NCI-H2107 treated with DMSO at 0.1 percent for 48 hours (cell line): Measurements from ENCODE around the gene GDPD3.

Source experiments
- DNase-seq: peaks from one replicate; lab custom pipeline; 2025; ENCODE audit not compliant: unreplicated experiment; lab: John Stamatoyannopoulos, UW

Gene GDPD3, protein sequence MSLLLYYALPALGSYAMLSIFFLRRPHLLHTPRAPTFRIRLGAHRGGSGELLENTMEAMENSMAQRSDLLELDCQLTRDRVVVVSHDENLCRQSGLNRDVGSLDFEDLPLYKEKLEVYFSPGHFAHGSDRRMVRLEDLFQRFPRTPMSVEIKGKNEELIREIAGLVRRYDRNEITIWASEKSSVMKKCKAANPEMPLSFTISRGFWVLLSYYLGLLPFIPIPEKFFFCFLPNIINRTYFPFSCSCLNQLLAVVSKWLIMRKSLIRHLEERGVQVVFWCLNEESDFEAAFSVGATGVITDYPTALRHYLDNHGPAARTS

DNA sequence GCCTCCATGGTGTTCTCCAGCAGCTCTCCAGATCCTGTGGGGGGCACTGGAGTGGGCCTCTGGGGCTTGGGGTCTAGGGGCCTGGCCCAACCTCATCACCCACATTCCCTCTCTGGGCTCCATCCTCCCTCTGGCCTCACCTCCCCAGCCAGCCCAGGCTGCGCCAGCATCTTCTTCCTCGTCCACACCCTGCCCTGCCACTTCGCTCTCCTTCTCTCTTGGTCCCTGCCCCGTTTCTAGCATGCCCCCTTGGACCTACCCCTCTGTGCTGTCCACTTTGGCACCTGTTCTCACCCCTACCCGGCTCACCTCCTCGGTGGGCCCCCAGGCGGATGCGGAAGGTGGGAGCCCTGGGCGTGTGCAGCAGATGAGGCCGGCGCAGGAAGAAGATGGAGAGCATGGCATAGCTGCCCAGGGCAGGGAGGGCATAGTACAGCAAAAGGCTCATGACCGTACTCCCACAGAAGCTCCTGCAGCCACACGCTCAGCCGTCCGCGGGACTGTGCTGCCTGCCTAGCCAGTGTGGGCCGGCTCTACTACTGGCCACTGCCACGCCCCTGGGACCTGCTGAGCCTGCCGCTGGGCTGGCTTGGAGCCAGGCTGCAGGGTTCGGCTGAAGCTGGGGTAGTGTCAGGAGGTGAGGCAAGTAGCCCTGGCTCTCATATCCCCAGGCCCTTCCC, at the start of gene GDPD3:
Gene GDPD3 (minus strand): TSS at position 507 of the 680 bp plus-strand sequence. CDS start 59 bp downstream, at position 448.
- no peak for DNase-seq

DNA sequence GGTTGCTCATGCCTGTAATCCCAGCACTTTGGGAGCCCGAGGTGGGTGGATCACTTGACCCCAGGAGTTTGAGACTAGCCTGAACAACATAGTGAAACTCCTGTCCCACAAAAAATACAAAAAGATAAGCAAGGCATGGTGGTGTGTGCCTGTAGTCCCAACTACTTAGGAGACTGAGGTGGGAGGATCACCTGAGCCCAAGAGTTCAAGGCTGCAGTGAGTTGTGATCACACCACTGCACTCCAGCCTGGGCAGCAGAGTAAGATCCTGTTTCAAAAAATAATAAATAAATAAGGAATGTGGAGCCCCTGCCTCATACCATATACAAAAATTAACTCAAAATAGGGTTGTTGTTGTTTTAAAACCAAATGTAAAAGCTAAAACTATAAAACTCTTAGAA, 43.9 kb upstream of the GDPD3 start:
- DNase-seq = no peak

DNA sequence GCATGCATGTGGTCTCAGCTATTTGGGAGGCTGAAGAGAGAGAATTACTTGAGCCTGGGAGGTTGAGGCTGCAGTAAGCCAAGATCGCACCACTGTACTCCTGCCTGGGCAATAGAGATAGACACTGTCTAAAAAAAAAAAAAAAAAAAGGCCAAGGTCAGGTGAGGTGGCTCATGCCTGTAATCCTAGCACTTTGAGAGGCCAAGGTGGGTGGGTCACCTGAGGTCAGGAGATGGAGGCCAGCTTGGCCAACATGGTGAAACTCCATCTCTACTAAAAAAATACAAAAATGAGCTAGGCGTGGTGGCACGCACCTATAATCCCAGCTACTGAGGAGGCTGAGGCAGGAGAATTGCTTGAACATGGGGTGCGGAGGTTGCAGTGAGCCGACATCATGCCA, 41.9 kb upstream of the GDPD3 start:
- DNase-seq = no peak

DNA sequence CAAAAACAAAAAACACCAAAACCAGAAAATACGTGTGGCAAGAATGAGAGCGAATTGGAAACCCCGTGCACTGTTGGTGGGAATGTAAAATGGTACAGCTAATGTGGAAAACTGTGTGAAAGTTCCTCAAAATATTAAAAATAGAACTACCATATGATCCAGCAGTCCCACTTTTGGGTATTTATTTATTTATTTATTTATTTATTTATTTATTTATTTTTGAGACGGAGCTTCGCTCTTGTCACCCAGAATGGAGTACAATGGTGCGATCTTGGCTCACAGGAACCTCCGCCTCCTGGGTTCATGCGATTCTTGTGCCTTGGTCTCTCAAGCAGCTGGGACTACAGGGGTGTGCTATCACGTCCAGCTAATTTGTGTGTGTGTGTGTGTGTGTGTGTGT, 39.2 kb upstream of the GDPD3 start:
- DNase-seq = no peak

DNA sequence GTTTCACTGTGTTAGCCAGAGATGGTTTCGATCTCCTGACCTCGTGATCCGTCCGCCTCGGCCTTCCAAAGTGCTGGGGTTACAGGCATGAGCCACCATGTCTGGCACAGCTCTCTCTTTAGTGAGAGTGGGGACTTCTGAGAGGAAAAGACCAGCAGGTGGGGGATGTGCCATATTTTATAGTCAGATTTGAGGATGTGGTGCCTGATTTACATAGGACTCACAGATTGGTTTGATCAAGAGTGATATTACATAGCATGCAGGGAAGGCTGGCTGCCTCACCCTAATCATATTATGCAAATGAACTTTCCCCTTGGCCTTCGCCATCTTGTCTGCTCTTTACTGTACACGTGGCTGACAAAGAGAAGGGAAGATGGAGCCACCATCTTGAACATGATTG, 37.8 kb upstream of the GDPD3 start:
- no peak for DNase-seq

DNA sequence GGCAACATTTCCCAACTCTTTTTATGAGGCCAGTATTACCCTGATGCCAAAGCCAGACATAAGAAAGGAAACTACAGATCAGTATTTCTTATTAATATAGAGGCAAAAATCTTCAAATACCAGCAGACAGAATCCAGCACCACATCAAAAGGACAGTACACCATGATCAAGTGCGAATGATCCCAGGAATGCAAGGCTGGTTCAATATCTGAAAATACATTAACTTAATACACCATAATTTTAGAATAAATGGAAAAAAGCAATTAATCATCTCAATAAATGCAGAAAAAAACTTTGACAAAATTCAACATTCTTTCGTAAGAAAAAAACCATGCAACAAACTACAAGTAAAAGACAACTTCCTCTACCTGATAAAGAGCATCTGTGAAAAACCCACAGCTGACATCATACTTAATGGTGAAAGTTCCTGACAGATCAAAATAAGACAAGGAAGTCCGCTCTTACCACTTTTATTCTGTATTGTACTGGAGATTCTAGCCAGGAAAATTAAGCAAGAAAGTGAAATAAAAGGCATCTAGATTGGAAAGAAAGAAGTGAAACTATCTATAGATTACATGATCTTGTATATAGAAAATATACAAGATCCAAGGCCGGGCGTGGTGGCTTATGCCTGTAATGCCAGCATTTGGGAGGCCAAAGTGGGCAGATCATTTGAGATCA, 36.1 kb upstream of the GDPD3 start:
- no peak for DNase-seq

DNA sequence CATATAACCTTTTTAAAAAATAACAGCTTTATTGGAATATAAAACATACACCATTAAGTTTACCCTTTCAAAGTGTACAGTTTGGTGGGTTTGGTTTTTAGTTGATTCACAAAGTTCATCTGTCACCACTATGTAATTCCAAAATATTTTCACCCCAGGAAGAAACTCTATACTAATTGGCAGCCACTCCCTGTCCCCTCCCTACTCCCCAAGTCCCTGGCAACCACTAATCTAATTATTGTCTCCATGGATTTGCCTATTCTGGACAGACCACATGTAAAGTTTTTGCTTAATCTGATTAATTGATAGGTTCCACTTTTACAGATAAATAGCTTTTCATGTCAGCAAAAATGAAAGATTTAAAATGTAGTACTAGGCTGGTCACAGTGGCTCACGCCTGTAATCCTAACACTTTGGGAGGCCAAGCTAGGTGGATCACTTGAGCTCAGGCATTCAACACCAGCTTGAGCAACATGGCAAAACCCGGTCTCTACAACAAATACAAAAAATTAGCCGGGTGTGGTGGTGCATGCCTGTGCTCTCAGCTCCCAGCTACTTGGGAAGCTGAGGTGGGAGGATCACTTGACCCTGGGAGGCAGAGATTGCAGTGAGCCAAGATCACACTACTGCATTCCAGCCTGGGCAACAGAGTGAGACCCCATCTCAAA, 34.6 kb upstream of the GDPD3 start:
- DNase-seq = no peak

DNA sequence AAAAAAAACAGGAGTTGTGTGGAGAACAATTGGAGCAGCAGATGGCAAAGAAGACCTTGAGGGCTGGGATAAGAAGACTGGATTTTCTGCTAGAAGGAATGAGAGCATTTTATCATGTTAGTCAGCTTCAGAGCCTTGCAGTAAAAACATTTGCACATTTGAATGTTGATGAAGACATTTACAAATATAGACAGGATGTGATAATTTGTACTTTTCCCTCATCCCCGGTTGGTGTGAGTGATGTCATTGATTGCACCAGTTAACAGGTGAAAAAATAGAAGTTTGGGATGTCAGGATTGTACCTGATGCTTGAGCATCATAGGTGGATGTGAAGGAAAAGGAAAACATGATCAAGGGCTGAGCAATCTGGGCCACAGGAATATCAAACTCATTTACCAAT, 32.3 kb upstream of the GDPD3 start:
- no peak for DNase-seq

DNA sequence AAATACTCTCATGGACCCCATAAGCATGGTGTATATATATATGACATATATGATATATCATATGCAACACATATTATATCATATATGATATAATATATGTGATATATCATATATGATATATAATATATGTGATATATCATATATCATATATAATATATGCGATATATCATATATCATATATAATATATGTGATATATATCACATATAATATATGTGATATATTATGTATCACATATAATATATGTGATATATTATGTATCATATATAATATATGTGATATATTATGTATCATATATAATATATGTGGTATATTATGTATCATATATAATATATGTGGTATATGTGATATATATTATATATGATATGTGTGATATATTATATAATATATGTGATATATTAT, 31.6 kb upstream of the GDPD3 start:
- no peak for DNase-seq

DNA sequence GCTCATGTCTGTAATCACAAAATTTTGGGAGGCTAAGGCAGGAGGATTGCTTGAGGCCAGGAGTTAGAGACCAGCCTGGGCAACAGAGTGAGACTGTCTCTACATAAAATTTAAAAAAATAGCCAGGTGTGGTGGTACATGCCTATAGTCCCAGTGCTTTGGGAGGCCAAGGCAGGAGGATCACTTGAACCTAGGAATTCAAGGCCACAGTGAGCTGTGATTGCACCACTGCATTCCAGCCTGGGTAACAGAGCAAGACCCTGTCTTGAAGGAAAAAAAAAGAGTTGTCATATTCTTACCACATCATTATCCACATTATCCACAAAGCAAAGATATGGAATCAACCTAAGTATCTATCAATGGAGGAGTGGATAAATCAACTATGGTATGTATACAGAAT, 30.7 kb upstream of the GDPD3 start:
- no peak for DNase-seq

DNA sequence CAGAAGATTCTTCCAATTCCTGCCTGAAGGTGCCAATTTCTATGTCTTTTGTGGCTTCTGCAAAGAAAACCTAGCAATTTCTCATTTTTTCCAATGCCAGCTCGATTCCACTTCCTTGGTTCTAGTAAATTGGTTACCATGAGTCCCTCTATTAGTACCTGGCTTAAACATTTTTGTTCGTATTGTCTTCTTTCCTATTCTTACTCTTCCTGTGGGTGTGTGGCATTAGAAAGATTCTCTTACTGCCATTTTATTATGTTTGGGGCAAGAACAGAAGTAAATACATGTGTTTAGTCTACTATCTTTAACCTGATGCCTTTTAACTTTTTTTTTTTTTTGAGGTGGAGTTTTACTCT, 30.0 kb upstream of the GDPD3 start:
- no peak for DNase-seq

DNA sequence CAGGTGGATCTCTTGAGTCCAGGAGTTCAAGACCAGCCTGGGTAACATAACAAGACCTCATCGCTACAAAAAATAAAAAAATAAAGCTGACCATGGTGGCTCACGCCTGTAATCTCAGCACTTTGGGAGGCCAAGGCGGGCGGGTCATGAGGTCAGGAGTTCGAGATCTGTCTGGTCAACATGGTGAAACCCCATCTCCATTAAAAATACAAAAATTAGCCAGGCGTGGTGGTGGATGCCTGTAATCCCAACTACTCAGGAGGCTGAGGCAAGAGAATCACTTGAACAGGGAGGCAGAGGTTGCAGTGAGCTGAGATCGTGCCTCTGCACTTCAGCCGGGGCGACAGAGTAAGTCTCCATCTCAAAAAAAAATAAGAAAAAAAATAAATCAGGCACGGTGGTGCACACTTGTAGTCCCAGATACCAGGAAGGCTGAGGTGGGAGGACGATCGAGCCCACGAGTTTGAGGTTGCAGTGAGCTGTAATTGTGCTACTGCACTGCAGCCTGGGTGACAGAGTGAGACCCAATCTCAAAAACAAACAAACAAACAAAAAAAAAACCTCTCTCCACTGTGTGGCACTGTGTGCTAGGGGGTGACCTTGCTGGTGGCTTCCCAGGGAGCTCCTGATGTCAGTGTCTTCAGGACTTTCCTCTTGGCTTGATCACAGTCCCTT, 29.5 kb upstream of the GDPD3 start:
- DNase-seq = peak; percentile 46

DNA sequence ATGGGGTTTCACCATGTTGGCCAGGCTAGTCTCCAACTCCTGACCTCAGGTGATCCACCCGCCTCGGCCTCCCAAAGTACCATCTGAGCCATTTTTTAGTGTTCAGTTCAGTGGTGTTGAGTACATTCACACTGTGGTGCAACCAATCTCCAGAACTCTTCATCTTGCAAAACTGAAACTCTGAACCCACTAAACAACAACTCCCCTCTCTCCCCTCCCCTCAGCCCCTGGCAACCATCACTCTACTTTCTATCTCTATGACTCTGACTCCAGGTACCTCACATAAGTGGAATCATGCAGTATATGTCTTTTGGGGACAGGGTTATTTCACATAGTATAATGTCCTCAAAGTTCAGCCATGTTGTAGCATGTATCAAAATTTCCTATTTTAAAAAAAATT, 28.4 kb upstream of the GDPD3 start:
- DNase-seq = no peak

DNA sequence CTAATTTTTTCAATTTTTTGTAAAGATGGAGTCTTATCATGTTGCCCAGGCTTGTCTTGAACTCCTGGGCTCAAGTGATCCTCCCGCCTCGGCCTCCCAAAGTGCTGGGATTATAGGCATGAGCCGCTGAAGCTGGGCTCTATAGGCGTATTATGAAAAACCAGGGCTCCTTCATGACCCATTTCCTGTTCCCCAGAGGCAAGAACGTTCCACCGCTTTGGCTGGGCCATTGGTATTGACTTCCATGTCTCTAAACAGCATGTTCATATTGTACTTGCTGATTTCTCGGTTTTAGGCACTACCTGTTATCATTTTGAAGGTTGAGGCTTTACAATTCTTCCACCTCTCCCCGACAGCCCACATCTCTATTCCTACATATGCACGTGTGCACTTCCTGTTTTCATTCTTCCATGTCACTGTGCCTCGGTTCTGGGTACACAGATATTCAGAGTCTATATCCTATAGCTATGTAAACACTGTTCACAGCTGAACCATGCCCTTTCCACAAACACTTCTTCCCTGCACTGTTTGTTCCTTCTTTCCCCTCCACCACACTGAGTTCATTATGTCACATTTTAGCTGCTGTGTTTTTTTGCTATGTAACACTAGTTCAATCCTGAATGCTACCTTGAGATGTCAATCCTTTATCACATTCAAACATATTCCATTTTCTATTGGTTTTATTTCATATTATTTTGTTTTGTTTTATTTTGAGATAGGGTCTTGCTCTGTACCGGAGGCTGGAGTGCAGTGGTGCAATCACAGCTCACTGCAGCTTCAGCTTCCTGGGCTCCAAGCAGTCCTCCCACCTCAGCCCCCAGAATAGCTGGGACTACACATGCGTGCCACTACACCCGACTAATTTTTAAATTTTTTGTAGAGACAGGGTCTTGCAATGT, 26.5 kb upstream of the GDPD3 start:
- DNase-seq = no peak

DNA sequence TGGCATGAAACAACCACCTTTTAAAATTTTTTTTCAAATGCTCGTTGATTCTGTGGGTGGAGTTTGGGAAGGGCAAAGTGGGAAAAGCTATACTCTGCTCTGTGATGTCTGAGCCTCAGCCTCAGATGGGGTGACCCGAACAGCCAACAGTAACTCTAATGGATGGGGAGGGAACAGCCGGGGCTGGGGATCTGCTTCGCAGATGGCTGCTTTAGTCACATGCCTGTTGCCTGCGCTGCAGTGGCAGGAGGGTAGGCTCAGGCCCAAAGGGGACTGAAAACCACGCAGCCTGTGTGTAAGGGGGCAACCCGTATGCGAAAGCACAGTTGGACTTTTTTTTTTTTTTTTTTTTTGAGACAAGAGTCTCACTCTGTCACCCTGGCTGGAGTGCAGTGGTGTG, 24.6 kb upstream of the GDPD3 start:
- peak; percentile 41 for DNase-seq

DNA sequence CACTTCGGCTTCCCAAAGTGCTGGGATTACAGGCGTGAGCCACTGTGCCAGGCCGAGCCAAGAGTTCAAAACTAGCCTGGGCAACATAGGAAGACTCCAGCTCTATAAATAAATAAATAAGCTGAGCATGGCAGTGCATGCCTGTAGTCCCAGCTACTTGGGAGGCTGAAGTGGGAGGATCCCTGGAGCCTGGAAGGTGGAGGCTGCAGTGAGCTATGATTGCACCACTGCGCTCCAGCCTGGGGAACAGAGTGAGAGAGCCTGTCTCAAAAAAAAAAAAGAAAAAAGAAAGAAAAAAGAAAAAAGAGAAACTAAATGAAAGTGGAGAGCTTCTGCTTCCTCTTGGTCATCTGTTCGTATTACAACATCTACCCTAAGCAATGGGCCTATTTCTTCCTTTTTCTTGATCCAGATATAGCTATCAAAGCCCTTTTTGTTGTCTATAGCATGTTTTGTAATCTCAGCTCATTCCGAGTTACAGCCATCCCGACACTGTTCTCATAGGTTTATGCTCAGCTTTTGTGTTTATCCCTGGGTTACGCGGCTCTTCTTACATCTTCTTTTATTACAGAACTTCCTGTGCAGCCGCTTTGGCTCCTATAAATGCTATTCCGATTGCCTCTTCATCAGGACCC, 23.8 kb upstream of the GDPD3 start:
- DNase-seq = peak; percentile 61

DNA sequence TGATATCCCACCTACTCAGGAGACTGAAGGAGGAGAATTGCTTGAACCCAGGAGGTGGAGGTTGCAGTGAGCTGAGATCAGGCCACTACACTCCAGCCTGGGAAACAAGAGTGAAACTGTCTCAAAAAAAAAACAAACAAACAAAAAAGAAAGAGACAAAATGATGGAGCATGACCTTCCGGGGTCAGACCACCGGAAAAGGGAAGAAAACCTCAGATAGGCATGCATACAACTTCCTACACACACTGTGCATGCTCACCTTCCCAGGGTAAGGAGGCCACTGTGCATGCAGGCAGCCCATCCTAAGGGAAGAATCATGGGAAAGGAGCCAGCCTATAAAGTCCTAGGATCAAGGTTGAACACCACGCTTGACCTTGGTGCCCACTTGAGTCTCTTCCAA, 19.3 kb upstream of the GDPD3 start:
- no peak for DNase-seq

DNA sequence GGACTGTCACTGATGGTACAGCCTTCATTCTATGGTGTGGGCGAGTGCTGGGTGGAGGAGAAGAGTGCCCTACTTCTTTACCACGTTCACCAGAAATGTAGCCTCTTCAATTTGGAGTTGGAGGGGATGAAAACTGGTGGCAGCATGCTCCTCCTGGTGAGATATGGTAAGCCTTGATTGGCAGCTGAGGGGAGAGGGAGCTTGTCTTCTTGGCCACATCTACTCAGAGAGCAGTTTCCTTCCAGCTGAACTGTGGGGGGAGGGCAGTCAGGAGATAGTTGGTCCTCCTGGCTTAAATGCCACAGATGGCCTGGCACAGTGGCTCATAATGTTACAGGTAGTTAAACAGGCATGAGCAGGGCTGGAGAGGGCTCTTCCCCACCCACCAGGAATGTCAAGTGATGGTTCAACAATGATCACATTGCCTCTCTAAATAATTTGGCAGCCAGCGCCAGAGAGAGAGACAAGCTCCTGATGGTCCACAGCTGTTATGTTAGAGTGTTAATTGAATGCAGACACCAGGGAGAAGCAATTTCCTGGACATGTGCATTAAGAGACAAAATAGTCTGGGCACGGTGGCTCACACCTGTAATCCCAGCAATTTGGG, 18.6 kb upstream of the GDPD3 start:
- DNase-seq = peak; percentile 87

DNA sequence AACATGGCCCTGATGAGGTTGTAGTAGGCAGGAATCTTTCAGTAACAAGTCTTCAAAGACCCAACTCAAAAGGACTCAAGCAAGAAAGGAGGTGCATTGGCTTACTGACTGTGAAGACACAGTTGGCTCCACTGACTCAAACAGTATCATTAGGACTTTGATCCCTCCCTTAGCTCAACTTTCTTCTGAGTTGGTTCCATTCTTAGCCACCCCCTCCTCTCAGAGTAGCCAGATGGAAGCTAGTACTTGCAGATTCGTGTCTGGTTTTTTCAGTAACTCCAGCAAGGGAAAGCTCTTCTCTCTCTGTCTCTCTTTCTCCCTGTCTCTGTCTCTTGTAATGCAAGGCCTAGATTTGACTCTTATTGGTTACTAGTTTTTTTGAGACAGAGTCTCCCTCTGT, 14.7 kb upstream of the GDPD3 start:
- no peak for DNase-seq
